SK-N-SH treated with all-trans-retinoic acid at 6 μM for 48 hours (cell line): ENCODE data around the gene NKX2-4.

ENCODE experiments used
- ARNTL ChIP-seq: fragments of 450-650 bp; formaldehyde crosslinking; IDR thresholded peaks from 2 replicates; pipeline ENCODE4 v1.5.0; 2020; ENCODE audit warnings: low read depth, mild to moderate bottlenecking, moderate library complexity, borderline replicate concordance
- ESRRG ChIP-seq: fragments of 250-450 bp; sonication (Bioruptor Pico); IDR thresholded peaks from 2 replicates; pipeline ENCODE4 v1.6.1; 2021; ENCODE audit warnings: mild to moderate bottlenecking
- GLIS3 ChIP-seq: fragments of 250-450 bp; sonication (Bioruptor Pico); IDR thresholded peaks from 2 replicates; pipeline ENCODE4 v1.5.0; 2020; ENCODE audit warnings: mild to moderate bottlenecking, moderate library complexity
- PPARA ChIP-seq: fragments of 250-450 bp; sonication (Bioruptor Pico); IDR thresholded peaks from 2 replicates; pipeline ENCODE4 v1.5.0; 2020; ENCODE audit warnings: mild to moderate bottlenecking, borderline replicate concordance
- RARB ChIP-seq: fragments of 250-450 bp; sonication (Bioruptor Pico); IDR thresholded peaks from 2 replicates; pipeline ENCODE4 v1.8.0; 2021; ENCODE audit warnings: mild to moderate bottlenecking, moderate library complexity
- TCF4 ChIP-seq: fragments of 250-450 bp; sonication (Bioruptor Pico); IDR thresholded peaks from 2 replicates; pipeline ENCODE4 v1.8.0; 2021; ENCODE audit warnings: mild to moderate bottlenecking, moderate library complexity, borderline replicate concordance
- ZFP3 ChIP-seq: fragments of 250-450 bp; sonication (Bioruptor Pico); IDR thresholded peaks from 2 replicates; pipeline ENCODE4 v1.5.0; 2020; ENCODE audit warnings: mild to moderate bottlenecking, moderate library complexity
- ZFP30 ChIP-seq: fragments of 450-650 bp; formaldehyde crosslinking; IDR thresholded peaks from 2 replicates; pipeline ENCODE4 v1.5.0; 2022; ENCODE audit warnings: mild to moderate bottlenecking, moderate library complexity
- ZNF8 ChIP-seq: fragments of 450-650 bp; formaldehyde crosslinking; IDR thresholded peaks from 2 replicates; pipeline ENCODE4 v1.5.0; 2020; ENCODE audit warnings: mild to moderate bottlenecking, moderate library complexity
- TF ChIP-seq, protein P1 (sequence below): fragments of 250-450 bp; sonication (Bioruptor Pico); IDR thresholded peaks from 2 replicates; pipeline ENCODE4 v1.8.0; 2020; ENCODE audit warnings: mild to moderate bottlenecking, moderate library complexity, borderline replicate concordance
- TF ChIP-seq, protein P2 (sequence below): fragments of 250-450 bp; sonication (Bioruptor Pico); IDR thresholded peaks from 2 replicates; pipeline ENCODE4 v1.5.1; 2021; ENCODE audit warnings: mild to moderate bottlenecking, moderate library complexity
- TF ChIP-seq, protein P3 (sequence below): fragments of 250-450 bp; sonication (Bioruptor Pico); IDR thresholded peaks from 2 replicates; pipeline ENCODE4 v1.8.0; 2021; ENCODE audit warnings: low read depth, mild to moderate bottlenecking, moderate library complexity, borderline replicate concordance

GRCh38 chr20:21399005-21399475 lies 1.7 kb upstream of the NKX2-4 start:
- TF ChIP-seq GLIS3 (CRISPR knock-in tag) (no peak), ARNTL (CRISPR knock-in tag) (no peak), RARB (no peak), ZNF8 (no peak), PPARA (CRISPR knock-in tag) (no peak), ZFP3 (CRISPR knock-in tag) (no peak), ZFP30 (no peak), TCF4 (CRISPR knock-in tag) (no peak), ESRRG (CRISPR knock-in tag) (no peak)
- TF ChIP-seq, protein P1, sequence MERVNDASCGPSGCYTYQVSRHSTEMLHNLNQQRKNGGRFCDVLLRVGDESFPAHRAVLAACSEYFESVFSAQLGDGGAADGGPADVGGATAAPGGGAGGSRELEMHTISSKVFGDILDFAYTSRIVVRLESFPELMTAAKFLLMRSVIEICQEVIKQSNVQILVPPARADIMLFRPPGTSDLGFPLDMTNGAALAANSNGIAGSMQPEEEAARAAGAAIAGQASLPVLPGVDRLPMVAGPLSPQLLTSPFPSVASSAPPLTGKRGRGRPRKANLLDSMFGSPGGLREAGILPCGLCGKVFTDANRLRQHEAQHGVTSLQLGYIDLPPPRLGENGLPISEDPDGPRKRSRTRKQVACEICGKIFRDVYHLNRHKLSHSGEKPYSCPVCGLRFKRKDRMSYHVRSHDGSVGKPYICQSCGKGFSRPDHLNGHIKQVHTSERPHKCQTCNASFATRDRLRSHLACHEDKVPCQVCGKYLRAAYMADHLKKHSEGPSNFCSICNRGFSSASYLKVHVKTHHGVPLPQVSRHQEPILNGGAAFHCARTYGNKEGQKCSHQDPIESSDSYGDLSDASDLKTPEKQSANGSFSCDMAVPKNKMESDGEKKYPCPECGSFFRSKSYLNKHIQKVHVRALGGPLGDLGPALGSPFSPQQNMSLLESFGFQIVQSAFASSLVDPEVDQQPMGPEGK (CRISPR knock-in tag) = no peak
- TF ChIP-seq, protein P2, sequence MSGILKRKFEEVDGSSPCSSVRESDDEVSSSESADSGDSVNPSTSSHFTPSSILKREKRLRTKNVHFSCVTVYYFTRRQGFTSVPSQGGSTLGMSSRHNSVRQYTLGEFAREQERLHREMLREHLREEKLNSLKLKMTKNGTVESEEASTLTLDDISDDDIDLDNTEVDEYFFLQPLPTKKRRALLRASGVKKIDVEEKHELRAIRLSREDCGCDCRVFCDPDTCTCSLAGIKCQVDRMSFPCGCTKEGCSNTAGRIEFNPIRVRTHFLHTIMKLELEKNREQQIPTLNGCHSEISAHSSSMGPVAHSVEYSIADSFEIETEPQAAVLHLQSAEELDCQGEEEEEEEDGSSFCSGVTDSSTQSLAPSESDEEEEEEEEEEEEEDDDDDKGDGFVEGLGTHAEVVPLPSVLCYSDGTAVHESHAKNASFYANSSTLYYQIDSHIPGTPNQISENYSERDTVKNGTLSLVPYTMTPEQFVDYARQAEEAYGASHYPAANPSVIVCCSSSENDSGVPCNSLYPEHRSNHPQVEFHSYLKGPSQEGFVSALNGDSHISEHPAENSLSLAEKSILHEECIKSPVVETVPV (CRISPR knock-in tag) = no peak
- TF ChIP-seq, protein P3, sequence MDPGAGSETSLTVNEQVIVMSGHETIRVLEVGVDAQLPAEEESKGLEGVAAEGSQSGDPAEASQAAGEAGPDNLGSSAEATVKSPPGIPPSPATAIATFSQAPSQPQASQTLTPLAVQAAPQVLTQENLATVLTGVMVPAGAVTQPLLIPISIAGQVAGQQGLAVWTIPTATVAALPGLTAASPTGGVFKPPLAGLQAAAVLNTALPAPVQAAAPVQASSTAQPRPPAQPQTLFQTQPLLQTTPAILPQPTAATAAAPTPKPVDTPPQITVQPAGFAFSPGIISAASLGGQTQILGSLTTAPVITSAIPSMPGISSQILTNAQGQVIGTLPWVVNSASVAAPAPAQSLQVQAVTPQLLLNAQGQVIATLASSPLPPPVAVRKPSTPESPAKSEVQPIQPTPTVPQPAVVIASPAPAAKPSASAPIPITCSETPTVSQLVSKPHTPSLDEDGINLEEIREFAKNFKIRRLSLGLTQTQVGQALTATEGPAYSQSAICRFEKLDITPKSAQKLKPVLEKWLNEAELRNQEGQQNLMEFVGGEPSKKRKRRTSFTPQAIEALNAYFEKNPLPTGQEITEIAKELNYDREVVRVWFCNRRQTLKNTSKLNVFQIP (CRISPR knock-in tag) = no peak
